ENCODE measurements around the gene COG5. TPM values are rescaled to one million over a fixed set of nuclear protein-coding genes. Genes with fewer than 3 reads are reported as not detected.
A peak's percentile ranks its signal among the peaks of the same experiment; 100 is the strongest.

COG5 gene
- total and polyA plus RNA-seq, 2 of the 4 experiments (the other 2 are of a cell fraction): 18.5 to 27.4 TPM

DNA sequence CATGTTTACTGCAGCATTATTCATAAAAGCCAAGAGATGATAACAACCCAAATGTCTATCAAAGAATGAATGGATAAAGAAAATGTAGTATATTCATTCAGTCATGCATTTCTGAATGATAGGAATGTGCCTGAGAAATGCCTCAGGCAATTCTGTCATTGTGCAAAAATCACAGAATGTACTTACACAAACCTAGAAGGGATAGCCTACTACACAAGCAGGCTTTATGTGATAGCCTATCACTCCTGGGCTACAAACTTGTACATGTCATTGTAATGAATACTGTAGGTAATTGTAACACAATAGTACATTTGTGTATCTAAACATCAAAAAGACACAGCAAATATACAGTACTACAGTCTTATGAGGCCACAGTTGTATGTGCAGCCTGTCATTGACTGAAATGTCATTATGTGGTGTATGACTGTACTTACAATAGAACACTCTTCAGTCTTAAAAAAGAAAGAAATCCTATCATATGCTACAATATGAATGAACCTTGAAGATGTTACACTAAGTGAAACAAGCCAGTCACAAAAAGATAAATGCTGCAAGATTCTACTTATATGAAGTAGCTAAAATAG lies 235.6 kb downstream of the COG5 start:
- Histone ChIP-seq H3K27ac (ENCODE audit: insufficient read depth, low read length) (no peak overlapping the region), H2BK15ac (ENCODE audit: low read depth, low read length) (no peak overlapping the region), H2AK9ac (replicated peaks; ENCODE audit: low read depth, low read length, poor library complexity) (no peak overlapping the region), H3K4ac (ENCODE audit: low read depth, low read length) (no peak overlapping the region), H4K91ac (ENCODE audit: insufficient read depth, low read depth, low read length) (no peak overlapping the region), H3K4me2 (ENCODE audit: low read depth, low read length) (no peak overlapping the region; the same call in 1 of the 2 replicates), H3K23ac (ENCODE audit: low read depth, low read length) (no peak overlapping the region), H2BK120ac (ENCODE audit: low read depth, low read length) (no peak overlapping the region), H3K4me1 (ENCODE audit: control insufficient read depth, insufficient read depth, low read length) (no peaks in the 10 kb centered on the region), H2BK5ac (ENCODE audit: low read depth, low read length, poor library complexity, severe bottlenecking) (no peak overlapping the region), H2AFZ (replicated peaks; ENCODE audit: low read length, poor library complexity) (no peak overlapping the region), H3K4me3 (ENCODE audit: insufficient read depth, low read depth, low read length) (no peak overlapping the region), H3K27me3 (ENCODE audit: control insufficient read depth, insufficient read depth, low read length) (no peaks in the 10 kb centered on the region), H3K56ac (ENCODE audit: extremely low read depth, insufficient read depth, low read length) (no peak overlapping the region), H2AK5ac (ENCODE audit: low read depth, low read length) (no peak overlapping the region), H3K18ac (ENCODE audit: low read depth, low read length) (no peak overlapping the region), H3K9me3 (ENCODE audit: control insufficient read depth, insufficient read depth, low read length) (no peaks in the 10 kb centered on the region), H3K14ac (replicated peaks; ENCODE audit: low read depth, low read length) (peak overlapping the region; percentile 33; the same call in 1 of the 2 replicates), H4K8ac (ENCODE audit: low read depth in 2 of 2, low read length in 2 of 2) (no peak overlapping the region), H3K9ac (ENCODE audit: low read depth, low read length) (no peak overlapping the region), H2BK20ac (ENCODE audit: low read depth, low read length) (no peak overlapping the region; the same call in 1 of the 2 replicates), H4K5ac (ENCODE audit: low read depth, low read length) (no peak overlapping the region), H3K9me1 (ENCODE audit: insufficient read depth, low read length) (no peaks in the 10 kb centered on the region), H3K36me3 (ENCODE audit: control insufficient read depth, insufficient read depth, low read length) (no peaks in the 10 kb centered on the region), H3K79me1 (ENCODE audit: low read depth in 1 of 2, low read length in 2 of 2) (no peaks in the 10 kb centered on the region; a peak in 2 of 4 replicates), H4K20me1 (ENCODE audit: insufficient read depth, low read length) (no peaks in the 10 kb centered on the region)
- no TSS peak for BruUV-seq (replicated peaks)
- ChIA-PET POLR2A (ENCODE audit: unreplicated experiment) (no interaction called here), CTCF (no interaction called here)
- intact Hi-C loops (cut with micrococcal nuclease) (no loop called here), in situ Hi-C loops (cut with MboI; ENCODE audit: low sequenced_read_pairs) (no loop called here), dilution Hi-C loops (cut with HindIII; ENCODE audit: low sequenced_read_pairs, unreplicated experiment) (no loop called here)
- peak; percentile 51 for DNase-seq
- peak; percentile 71 for ATAC-seq (ENCODE audit: low read depth)
- TF ChIP-seq BHLHE40 (IDR thresholded peaks at IDR 0.05; ENCODE audit: low read depth, low read length): no peak
- TF ChIP-seq USF2 (IDR thresholded peaks at IDR 0.05; ENCODE audit: low read depth, low read length): no peak
- no peak for TF ChIP-seq RCOR1 (IDR thresholded peaks at IDR 0.05; ENCODE audit: insufficient replicate concordance, low read length)
- no peak for TF ChIP-seq POLR2A (IDR thresholded peaks at IDR 0.05; ENCODE audit: low read depth, low read length)
- no peak for TF ChIP-seq FOS (IDR thresholded peaks at IDR 0.05; ENCODE audit: low read depth, low read length)
- TF ChIP-seq MAZ (IDR thresholded peaks at IDR 0.05; ENCODE audit: borderline replicate concordance, low read depth, low read length): no peak
- no peak for TF ChIP-seq RFX5 (IDR thresholded peaks at IDR 0.05; ENCODE audit: low read depth, low read length)
- TF ChIP-seq, protein P1, sequence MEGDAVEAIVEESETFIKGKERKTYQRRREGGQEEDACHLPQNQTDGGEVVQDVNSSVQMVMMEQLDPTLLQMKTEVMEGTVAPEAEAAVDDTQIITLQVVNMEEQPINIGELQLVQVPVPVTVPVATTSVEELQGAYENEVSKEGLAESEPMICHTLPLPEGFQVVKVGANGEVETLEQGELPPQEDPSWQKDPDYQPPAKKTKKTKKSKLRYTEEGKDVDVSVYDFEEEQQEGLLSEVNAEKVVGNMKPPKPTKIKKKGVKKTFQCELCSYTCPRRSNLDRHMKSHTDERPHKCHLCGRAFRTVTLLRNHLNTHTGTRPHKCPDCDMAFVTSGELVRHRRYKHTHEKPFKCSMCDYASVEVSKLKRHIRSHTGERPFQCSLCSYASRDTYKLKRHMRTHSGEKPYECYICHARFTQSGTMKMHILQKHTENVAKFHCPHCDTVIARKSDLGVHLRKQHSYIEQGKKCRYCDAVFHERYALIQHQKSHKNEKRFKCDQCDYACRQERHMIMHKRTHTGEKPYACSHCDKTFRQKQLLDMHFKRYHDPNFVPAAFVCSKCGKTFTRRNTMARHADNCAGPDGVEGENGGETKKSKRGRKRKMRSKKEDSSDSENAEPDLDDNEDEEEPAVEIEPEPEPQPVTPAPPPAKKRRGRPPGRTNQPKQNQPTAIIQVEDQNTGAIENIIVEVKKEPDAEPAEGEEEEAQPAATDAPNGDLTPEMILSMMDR (conservative IDR thresholded peaks at IDR 0.05; ENCODE audit: low read depth, low read length): no peak
- TF ChIP-seq MAFK (IDR thresholded peaks at IDR 0.05; ENCODE audit: low read depth, low read length): no peak
- no peak for TF ChIP-seq SMC3 (IDR thresholded peaks at IDR 0.05; ENCODE audit: low read depth, low read length)
- no peak for TF ChIP-seq CEBPB (IDR thresholded peaks at IDR 0.05; ENCODE audit: low read depth, low read length)
- no peak for TF ChIP-seq RAD21 (IDR thresholded peaks at IDR 0.05; ENCODE audit: low read length)
- no peak for TF ChIP-seq MXI1 (IDR thresholded peaks at IDR 0.05; ENCODE audit: borderline replicate concordance, low read depth, low read length)
- TF ChIP-seq CHD1 (IDR thresholded peaks at IDR 0.05; ENCODE audit: low read depth, low read length): no peak
- no peak for TF ChIP-seq NFE2L2 (IDR thresholded peaks at IDR 0.05; ENCODE audit: low read depth, low read length)
- TF ChIP-seq ELK1 (IDR thresholded peaks at IDR 0.05; ENCODE audit: borderline replicate concordance, low read depth, low read length): no peak

Measured in IMR-90 (cell line).